ENCODE results near the gene EPB41L5. TPM values are rescaled to one million over a fixed set of nuclear protein-coding genes. Genes with fewer than 3 reads are reported as not detected.

Gene EPB41L5
- total and polyA plus RNA-seq, 11 donors, result 3.1 to 16.9 (median 9.8) TPM

DNA sequence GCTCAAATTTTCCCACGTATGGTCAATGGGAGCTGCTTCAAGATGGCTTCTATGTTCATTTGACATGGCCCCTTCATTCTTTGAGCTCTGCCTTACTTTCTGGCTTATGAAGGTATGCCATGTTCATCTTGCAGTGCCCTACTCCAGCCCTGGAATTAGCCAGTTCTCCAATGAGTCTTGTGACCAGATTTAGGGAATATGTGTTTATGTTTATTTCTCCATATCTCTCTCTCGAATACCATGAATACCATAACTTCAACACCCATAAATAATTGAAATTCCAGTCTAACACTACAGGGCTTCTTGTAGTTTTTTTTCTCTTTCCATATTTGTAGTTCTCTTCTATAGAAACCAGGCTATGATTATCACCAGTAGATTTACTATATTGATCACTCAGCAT, 39.7 kb downstream of the EPB41L5 start:
- Histone ChIP-seq H3K4me3 (no peak overlapping the region), H3K27me3 (no peaks in the 10 kb centered on the region), H3K27ac (no peak overlapping the region), H3K9me3 (peaks cover 0 to 43% (median 2%) of the 10 kb centered on the region in 12 donors), H3K36me3 (no peaks in the 10 kb centered on the region), H3K4me1 (no peaks in the 10 kb centered on the region)
- ATAC-seq (no peak), DNase-seq (no peak)
- intact Hi-C loops (cut with DNase I), result no loop called here
- 64 to 68% (median 67%) methylated on average over 2 of the region's 2 CpGs for WGBS, 4 donors
- TF ChIP-seq POLR2A (IDR thresholded peaks at IDR 0.05), result no peak
- TF ChIP-seq, protein P1, sequence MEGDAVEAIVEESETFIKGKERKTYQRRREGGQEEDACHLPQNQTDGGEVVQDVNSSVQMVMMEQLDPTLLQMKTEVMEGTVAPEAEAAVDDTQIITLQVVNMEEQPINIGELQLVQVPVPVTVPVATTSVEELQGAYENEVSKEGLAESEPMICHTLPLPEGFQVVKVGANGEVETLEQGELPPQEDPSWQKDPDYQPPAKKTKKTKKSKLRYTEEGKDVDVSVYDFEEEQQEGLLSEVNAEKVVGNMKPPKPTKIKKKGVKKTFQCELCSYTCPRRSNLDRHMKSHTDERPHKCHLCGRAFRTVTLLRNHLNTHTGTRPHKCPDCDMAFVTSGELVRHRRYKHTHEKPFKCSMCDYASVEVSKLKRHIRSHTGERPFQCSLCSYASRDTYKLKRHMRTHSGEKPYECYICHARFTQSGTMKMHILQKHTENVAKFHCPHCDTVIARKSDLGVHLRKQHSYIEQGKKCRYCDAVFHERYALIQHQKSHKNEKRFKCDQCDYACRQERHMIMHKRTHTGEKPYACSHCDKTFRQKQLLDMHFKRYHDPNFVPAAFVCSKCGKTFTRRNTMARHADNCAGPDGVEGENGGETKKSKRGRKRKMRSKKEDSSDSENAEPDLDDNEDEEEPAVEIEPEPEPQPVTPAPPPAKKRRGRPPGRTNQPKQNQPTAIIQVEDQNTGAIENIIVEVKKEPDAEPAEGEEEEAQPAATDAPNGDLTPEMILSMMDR (IDR thresholded peaks at IDR 0.05), result no peak

DNA sequence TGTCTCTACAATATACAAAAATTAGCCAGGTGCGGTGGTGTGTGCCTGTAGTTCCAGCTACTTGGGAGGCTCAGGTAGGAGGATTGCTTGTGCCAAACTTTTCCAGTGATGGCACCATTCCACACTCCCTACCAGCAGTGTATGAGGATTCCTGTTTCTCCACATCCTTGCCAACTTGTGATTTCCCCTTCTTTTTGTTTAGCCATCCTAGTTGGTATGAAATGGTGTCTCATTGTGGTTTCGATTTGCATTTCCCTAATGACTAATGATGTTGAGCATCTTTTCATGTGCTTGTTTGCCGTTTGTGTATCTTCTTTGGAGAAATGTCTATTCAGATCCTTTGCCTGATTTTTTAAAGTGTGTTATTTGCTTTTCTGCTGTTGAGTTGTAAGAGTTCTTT, 41.0 kb downstream of the EPB41L5 start:
- no peak for DNase-seq
- Histone ChIP-seq H3K4me3 (no peak overlapping the region), H3K9me3 (peaks cover 0 to 39% (median 2%) of the 10 kb centered on the region in 12 donors), H3K4me1 (no peaks in the 10 kb centered on the region), H3K27me3 (no peaks in the 10 kb centered on the region), H3K36me3 (no peaks in the 10 kb centered on the region), H3K27ac (no peak overlapping the region)
- 48 to 92% (median 67%) methylated on average over 3 of the region's 3 CpGs for WGBS, 4 donors
- intact Hi-C loops (cut with DNase I), result no loop called here
- no peak for ATAC-seq
- no peak for TF ChIP-seq POLR2A (IDR thresholded peaks at IDR 0.05)
- TF ChIP-seq, protein P1 (IDR thresholded peaks at IDR 0.05), result no peak

DNA sequence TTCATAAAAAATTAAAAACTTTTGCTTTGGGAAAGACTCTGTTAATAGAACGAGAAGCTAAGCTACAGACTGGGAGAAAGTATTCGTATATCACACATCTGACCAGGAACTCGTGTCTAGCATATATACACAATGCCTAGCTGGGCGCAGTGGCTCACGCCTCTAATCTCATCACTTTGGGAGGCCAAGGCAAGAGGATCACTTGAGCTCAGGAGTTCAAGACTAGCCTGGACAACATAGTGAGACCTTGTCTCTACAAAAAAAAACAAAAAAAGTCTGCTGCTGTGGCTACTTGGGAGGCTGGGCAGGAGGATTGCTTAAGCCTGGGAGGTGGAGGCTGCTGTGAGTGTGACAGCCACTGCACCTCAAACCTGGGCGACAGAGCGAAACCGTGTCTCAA, 46.6 kb downstream of the EPB41L5 start:
- Histone ChIP-seq H3K9me3 (peaks cover 0 to 15% (median 0%) of the 10 kb centered on the region in 12 donors), H3K4me1 (no peaks in the 10 kb centered on the region), H3K27ac (no peak overlapping the region), H3K36me3 (no peaks in the 10 kb centered on the region), H3K27me3 (no peaks in the 10 kb centered on the region), H3K4me3 (no peak overlapping the region)
- no peak for DNase-seq
- WGBS, 4 donors, result 94 to 97% (median 95%) methylated on average over 8 of the region's 8 CpGs
- TF ChIP-seq POLR2A (IDR thresholded peaks at IDR 0.05), result no peak
- TF ChIP-seq, protein P1 (IDR thresholded peaks at IDR 0.05), result no peak
- no peak for ATAC-seq
- intact Hi-C loops (cut with DNase I), result no loop called here

DNA sequence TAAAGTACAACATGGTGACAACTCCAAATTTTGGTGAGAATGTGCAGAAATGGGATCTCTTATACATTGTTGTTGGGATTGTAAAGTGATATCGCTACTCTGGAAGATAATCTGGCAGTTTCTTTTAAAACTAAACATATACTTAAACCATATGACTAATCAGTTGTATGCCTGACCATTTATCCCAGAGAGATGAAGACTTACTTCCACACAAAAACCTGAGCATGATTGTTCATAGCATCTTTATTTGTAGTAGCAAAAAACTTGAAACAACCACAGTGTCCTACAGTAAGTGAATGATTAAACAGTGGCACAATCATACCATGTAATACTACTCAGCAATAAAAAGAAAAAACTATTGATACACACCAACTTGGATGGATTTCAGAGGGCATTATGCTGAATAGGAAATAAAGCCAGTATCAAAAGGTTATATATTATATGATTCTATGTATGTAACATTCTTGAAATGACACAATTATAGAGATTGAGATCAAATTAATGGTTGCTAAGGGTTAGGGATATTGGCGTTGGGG, 47.3 kb downstream of the EPB41L5 start:
- WGBS, 4 donors, result 92 to 97% (median 95%) methylated on average over 2 of the region's 2 CpGs

More for the DNA sequence above, 47.3 kb downstream of the EPB41L5 start:
- H3K36me3 ChIP-seq, result no peaks in the 10 kb centered on the region
- H3K9me3 ChIP-seq, result peaks cover 0 to 12% (median 0%) of the 10 kb centered on the region in 12 donors
- no peak for ATAC-seq
- no peaks in the 10 kb centered on the region for H3K4me1 ChIP-seq
- no peak overlapping the region for H3K4me3 ChIP-seq
- no peak overlapping the region for H3K27ac ChIP-seq
- TF ChIP-seq, protein P1 (IDR thresholded peaks at IDR 0.05), result no peak
- TF ChIP-seq POLR2A (IDR thresholded peaks at IDR 0.05), result no peak
- no peak for DNase-seq
- intact Hi-C loops (cut with DNase I), result no loop called here
- H3K27me3 ChIP-seq, result no peaks in the 10 kb centered on the region
